ENCODE results near the gene ZNF585A.
"Not testable (repeated sequence)": the region's sequence is repeated elsewhere in the genome, so short reads cannot be mapped to it uniquely, and the experiment has no call there.

Gene ZNF585A
- 3.7 to 10.1 (median 5.6) reads per million in 3 experiments for total RNA-seq

DNA sequence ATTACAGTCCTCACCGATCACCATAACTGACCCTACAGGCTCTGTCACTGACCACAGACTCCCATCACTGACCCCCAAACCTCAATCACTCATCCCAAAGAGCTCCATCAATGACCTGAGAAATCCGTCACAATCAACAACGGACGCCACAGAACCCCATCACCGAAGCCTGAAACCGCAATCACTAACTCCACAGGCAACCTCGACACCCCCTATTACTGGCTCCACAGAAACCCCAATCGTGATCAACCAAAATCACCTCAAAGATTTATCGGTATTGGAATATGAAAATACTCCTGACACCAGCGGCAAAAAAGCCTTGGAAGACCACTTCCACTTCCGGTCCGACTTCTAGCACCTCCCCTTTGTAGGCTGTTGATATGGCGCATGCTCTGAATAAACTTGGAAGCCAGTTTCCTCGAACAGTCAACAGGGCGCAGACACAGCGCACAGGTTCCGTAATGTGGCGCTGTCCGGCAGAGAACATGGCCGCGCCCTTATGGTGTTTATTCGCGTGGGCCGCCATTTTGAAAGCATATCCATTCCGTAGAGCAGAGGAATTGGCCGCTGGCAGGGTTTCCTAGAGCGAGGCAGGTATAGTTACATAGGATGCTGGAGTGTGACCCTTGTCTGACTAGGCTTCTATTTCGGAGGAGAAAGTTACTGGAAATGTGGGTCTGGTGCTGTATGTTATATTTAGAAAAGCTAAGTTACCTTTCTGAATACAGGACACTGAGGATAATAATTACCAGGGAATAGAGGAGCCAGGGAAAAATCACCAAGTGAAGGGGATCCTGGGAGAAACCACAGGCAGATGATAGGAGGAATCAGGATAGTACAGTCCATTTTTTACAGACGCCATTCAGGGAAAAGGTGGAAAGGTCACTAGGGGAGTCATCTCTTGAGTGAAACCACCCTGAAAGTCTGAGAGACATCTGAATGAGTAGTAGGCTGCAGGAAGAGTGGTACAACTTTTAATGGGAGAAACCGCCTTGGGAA is at the start of gene ZNF585A:
Gene ZNF585A (minus strand): TSS at position 328 of the 999 bp plus-strand sequence. CDS start 2,785 bp downstream, outside the sequence.
- peak; percentile 89 for DNase-seq

DNA sequence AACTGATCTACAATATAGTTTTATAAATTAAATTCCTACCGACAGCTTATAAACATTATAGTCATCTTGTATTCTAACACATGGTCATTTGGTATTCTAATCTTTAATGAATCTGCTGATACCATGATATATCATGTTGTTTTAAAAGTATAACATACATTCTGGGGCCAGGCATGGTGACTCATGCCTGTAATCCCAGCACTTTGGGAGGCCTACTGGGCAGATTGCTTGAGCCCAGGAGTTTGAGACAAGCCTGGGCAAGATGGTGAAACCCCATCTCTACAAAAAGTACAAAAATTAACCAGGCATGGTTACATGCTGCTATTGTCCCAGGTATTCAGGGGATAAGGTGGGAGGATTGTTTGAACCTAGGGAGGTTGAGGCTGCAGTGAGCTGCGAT is 48.6 kb upstream of the ZNF585A start:
- DNase-seq = no peak

DNA sequence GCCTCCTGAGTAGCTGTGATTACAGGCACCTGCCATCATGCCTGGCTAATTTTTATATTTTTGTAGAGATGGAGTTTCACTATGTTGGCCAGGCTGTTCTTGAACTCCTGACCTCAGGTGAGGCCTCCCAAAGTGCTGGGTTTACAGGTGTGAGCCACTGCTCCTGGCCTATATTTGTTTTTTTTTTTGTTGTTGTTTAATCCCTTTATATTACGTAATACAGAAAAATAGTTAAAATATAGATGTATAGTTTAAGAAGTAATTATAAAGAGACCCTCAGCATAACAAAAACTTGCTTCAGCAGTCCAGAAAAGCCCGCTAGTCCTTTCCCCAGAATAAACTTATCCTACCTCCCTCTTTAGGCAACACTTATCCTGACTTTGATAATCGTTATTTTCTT is 47.9 kb upstream of the ZNF585A start:
- DNase-seq = no peak

DNA sequence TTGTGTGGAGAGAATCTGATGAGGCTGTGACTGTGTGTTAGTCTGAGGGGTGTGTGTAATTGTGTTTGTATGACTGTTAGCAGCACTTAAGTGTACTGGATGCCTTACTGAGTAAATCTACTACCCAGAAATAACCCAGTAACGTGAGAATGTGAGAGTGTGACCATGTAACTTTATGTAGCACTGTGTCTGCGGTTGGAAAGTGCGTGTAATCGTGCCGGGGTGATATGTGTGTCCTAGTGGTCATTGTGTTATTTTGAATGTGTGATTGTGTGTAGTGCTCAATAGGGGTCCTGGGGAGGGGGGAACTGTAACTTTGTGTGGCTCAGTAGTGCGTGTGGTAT is 46.1 kb upstream of the ZNF585A start:
- no peak for DNase-seq

DNA sequence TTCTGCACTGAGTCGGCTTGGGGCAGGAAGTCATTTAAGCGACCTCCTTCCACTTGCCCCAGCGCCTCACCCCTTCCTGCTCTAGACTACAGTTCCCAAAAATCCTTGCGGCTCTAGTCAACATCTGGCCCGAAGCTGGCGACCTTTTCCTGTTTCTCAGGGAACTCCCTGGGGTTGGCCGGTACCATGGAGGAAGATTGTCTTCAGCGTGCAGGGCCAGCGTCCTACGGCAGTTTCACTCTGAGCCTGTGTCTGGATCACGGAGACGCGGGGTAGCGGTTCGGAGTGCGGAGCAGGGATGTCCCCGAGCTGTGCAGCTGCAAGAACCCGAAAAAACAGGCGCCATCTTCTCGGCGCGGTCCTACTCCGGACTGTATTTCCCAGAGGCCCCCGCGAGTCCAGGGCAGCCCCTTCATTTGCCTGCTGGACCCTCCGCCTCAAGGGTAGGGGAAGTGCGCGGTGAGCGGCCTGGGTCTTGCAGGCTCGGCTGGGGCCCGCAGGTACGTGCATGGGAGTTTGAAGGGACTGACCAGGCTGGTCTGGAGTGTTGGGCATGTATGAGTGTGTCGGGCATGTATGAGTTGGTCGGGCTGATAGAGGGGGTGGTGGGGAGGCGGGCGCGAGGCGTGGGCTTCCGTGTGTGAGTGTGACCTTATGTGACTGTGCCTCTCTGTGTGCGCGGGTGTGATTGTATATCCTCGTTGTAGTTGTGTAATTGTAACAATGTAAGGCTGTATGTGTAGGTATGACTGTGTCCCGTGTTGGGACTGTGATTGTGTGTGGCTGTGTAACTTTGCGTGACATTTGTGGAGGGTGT is 45.5 kb upstream of the ZNF585A start, which contains the start of gene ZNF383:
Gene ZNF383 (plus strand): TSS at position 440 of the 817 bp plus-strand sequence. CDS start 12,240 bp downstream, outside the sequence.
- peak; percentile 77 for DNase-seq

DNA sequence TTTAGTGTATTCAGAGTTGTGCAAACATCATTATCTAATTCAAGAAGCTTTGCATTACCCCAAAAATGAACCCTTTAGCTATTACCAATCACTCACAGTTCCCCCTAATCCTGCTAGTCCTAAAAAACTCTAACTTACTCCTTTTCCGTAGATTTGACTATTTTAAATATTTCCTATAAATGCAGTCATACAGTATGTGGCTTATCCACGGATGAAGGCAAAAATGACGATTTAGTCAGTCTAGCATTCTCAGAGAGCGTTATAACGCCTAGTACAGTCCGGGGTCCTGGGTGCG is 44.9 kb upstream of the ZNF585A start:
- DNase-seq = no peak

DNA sequence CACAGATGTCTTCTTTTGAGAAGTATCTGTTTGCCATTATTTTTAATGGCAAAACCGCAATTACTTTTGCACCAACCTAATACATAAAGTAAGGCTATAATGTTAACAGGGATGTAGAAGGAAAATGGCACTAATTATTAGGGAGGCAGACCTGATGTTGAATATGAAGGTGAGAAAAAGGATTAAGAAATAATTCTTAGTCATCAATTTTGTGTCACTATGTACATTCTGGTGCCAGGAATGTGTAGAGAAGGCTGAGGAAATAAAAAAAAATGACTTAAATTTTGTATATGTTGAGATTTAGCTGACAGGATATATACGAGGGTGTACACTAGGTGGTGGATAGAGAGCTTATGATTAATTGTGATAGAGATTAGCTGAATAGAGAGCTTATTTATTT is 25.3 kb upstream of the ZNF585A start:
- DNase-seq = no peak

DNA sequence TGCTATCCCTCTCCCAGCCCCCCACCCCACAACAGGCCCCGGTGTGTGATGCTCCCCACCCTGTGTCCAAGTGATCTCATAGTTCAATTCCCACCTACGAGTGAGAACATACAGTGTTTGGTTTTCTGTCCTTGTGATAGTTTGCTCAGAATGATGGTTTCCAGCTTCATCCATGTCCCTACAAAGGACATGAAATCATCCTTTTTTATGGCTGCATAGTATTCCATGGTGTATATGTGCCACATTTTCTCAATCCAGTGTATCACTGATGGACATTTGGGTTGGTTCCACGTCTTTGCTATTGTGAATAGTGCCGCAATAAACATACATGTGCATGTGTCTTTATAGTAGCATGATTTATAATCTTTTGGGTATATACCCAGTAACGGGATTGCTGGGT is 24.6 kb upstream of the ZNF585A start:
- not testable (repeated sequence) for DNase-seq

DNA sequence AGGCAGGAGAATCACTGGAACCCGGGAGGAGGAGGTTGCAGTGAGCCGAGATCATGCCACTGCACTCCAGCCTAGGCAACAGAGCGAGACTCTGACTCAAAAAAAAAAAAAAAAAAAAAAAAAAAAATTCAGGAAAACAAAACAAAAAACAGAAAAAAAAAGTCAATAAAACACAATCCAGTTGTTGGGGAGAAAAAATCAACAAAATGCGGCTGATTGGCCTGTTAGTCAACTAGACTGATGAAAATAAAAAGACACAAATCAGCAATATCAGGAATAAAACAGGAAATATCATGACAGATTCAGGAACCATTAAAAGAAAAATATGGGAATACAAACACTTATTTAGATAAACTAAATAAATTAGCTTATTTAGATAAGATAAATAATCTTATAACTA is 22.8 kb upstream of the ZNF585A start:
- not testable (repeated sequence) for DNase-seq

DNA sequence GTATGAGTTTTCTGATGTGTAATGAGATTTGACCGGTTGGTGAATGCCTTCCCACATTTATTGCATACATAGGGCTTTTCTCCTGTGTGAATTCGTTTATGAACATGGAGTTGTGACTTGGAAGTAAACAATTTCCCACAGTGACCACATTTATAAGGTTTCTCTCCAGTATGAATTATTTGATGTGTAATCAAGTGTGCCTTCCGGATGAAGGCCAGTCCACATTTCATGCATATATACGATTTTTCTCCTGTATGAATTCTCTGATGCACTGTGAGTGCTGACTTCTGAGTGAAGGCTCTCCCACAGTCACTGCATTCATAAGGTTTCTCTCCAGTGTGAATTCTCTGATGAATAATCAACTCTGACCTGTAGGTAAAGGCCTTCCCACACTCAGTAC is 13.6 kb upstream of the ZNF585A start:
- not testable (repeated sequence) for DNase-seq

DNA sequence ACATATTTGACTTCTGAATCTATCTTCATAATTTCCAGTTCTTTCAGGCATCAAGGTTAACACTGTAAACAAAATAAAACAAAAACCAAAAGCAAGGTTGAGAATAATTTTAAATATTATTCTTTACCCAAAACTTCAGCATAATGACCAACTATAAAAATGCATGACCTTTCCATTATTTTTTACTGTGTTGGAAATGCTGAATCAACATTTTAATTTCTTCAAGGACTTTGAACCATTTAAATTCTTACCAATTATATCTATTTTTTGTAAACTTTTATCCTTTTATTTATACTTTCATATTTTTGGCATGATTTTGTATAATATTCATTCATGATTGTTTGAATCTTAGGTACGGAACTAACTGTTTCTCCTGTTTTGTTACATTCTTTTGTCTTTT is 6.9 kb downstream of the ZNF585A start:
- no peak for DNase-seq

DNA sequence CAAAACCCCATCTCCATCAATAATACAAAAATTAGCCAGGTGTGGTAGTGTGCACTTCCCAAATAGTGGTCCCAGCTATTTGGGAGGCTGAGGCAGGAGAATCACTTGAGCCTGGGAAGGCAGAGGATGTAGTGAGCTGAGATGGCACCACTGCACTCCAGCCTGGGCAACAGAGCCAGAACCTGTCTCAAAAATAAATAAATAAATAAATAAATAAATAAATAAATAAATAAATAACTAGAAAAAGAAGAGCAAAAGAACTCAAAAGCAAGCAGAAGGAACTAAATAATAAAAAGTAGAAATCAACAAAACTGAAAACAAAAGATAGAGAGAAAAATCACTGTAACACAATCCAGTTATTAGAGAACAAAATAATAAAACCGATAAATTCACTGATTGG is 12.3 kb downstream of the ZNF585A start:
- DNase-seq = no peak

DNA sequence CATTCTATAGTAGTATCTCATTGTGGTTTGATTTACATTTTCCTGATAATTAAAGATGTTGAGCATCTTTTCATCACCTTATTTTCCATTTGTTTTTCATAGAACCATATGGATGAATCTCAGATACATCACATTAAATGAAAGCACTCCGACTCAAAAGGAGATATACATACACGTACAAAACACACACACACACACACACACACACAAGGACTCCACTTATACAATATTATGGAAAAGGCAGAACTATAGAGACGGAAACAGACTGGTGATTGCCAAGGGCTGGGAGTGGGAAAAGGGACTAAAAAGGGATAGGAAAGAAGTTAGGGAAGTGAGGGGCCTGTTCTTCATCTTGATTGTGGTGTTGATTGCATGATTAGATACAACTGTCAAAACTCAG is 24.3 kb downstream of the ZNF585A start:
- no peak for DNase-seq

DNA sequence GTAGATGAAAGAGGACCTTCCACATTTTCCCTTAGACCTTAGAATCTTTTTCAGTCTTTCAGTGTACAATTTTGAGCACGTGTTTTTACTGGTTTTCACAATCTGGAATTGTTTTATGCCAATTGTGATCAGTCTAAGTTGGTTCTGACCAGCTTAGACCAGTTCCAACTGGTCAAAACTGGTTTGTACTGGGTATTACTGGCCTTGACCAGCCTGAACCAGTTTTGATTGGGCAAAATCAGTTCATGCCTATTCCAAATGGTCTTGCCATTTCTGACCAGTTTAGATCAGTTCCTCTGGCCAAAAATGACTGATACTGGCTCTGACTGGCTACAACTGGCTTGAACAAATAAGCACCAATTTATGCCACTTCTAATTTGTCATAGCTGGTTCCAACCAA is 36.4 kb downstream of the ZNF585A start:
- no peak for DNase-seq

DNA sequence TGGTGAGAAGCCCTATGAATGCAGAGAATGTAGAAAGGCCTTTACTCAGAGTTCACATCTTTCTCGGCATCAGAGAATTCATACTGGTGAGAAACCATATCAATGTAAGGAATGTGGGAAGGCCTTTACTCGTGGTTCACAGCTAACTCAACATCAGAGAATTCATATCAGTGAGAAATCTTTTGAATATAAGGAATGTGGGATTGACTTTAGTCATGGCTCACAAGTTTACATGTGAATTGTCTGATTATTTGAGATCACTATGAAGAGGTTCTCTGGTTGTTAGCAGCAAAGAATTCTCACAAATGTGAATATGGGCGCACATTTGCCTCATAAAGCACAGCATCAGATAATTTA is 43.7 kb downstream of the ZNF585A start:
- DNase-seq = no peak

DNA sequence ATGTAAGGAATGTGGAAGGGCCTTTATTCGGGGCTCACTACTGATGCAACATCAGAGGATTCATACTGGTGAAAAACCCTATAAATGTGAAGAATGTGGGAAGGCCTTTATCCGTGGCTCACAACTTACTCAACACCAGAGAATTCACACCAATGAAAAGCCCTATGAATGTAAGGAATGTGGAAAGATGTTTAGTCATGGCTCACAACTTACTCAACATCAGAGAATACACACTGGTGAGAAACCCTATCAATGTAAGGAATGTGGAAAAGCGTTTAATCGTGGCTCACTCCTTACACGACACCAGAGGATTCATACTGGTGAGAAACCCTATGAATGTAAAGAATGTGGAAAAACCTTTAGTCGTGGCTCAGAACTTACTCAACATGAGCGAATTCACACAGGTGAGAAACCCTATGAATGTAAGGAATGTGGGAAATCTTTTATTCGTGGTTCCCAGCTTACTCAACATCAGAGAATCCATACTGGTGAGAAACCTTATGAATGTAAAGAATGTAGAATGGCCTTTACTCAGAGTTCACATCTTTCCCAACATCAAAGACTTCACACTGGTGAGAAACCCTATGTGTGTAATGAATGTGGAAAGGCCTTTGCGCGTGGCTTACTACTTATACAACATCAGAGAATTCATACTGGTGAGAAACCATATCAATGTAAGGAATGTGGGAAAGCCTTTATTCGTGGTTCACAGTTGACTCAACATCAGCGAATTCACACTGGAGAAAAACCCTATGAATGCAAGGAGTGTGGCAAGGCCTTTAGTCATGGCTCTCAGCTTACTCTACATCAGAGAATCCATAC is 44.3 kb downstream of the ZNF585A start:
- no peak for DNase-seq

DNA sequence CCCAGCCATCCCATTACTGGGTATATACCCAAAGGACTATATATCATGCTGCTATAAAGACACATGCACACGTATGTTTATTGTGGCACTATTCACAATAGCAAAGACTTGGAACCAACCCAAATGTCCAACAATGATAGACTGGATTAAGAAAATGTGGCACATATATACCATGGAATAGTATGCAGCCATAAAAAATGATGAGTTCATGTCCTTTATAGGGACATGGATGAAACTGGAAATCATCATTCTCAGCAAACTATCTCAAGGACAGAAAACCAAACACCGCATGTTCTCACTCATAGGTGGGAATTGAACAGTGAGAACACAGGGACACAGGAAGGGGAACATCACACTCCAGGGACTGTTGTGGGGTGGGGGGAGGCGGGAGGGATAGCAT is 50.4 kb downstream of the ZNF585A start:
- not testable (repeated sequence) for DNase-seq

DNA sequence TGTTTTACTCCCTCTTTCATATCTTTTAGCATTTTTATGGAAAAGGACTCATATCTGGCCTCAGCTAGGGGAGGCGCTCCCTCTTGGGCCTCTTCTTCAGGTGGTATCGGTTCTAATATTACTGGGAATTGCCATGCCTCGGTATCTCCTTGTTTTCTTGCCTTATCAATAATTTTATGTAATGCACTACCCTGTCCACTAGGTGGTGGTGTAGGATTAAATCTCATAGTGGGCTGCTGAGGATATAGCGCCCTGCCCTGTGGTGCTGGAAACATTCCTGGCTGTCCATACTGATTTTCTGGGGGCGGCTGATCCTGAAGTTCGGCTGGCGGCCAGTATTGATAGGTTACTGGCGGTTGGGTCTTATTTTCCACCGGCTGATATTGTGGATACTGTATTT is 58.5 kb downstream of the ZNF585A start:
- no peak for DNase-seq

DNA sequence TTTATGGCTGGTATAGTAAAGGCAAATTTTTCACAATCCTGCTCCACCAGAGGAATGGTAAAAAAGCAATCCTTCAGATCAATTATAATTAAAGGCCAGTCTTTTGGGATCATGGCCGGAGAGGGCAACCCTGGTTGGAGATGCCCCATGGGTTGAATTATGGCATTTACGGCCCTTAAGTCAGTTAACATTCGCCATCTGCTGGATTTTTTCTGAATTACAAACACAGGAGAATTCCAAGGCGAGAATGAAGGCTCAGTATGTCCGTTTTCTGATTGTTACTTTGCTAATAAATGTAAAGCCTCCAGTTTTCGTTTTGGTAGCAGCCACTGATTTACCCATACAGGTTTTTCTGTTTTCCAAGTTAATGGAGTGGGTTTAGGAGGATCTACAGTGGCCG is 60.7 kb downstream of the ZNF585A start:
- DNase-seq = not testable (repeated sequence)

DNA sequence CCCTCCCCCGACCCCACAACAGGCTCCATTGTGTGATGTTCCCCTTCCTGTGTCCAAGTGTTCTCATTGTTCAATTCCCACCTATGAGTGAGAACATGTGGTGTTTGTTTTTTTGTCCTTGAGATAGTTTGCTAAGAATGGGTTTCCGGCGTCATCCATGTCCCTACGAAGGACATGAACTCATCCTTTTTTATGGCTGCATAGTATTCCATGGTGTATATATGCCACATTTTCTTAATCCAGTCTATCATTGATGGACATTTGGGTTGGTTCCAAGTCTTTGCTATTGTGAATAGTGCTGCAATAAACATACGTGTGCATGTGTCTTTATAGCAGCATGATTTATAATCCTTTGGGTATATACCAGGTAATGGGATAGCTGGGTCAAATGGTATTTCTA is 68.4 kb downstream of the ZNF585A start:
- DNase-seq = not testable (repeated sequence)

DNA sequence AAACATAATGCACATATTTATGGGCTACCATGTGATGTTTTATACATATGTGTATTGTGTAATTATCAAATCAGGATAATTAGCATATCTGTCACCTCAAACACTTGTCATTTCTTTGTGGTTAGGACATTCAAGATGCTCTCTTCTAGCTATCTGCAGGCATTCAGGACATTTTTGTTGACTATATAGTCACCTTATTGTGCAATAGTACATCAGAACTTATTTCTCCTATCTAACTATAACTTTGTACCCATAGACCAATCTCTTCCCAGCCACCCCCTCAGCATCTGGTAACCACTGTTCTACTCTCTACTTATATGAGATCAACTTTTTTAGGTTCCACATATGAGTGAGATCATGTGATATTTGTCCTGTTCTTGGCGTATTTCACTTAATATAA is 73.9 kb downstream of the ZNF585A start:
- DNase-seq = no peak

DNA sequence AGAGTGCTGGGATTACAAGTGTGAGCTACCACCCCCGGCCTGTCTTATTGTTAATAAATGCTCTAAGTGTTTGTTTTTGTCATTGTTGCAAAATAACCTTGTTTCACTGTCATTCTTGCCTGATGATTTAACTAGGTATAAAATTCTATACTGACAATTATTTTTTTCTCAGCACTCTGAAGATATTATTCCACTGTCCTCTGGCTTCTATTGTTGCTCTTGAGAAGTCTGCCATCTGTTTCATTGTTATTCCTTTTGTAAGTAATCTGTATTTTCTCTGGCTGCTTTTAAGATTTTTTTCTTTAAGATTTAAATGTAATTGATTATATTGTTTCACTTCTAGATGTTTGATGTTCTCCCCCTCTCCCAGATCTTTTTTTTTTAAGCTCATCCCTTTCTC is 76.6 kb downstream of the ZNF585A start:
- no peak for DNase-seq
